ENCODE measurements around the gene COL6A6. TPM values are rescaled to one million over a fixed set of nuclear protein-coding genes. Genes with fewer than 3 reads are reported as not detected.

The COL6A6 gene, protein sequence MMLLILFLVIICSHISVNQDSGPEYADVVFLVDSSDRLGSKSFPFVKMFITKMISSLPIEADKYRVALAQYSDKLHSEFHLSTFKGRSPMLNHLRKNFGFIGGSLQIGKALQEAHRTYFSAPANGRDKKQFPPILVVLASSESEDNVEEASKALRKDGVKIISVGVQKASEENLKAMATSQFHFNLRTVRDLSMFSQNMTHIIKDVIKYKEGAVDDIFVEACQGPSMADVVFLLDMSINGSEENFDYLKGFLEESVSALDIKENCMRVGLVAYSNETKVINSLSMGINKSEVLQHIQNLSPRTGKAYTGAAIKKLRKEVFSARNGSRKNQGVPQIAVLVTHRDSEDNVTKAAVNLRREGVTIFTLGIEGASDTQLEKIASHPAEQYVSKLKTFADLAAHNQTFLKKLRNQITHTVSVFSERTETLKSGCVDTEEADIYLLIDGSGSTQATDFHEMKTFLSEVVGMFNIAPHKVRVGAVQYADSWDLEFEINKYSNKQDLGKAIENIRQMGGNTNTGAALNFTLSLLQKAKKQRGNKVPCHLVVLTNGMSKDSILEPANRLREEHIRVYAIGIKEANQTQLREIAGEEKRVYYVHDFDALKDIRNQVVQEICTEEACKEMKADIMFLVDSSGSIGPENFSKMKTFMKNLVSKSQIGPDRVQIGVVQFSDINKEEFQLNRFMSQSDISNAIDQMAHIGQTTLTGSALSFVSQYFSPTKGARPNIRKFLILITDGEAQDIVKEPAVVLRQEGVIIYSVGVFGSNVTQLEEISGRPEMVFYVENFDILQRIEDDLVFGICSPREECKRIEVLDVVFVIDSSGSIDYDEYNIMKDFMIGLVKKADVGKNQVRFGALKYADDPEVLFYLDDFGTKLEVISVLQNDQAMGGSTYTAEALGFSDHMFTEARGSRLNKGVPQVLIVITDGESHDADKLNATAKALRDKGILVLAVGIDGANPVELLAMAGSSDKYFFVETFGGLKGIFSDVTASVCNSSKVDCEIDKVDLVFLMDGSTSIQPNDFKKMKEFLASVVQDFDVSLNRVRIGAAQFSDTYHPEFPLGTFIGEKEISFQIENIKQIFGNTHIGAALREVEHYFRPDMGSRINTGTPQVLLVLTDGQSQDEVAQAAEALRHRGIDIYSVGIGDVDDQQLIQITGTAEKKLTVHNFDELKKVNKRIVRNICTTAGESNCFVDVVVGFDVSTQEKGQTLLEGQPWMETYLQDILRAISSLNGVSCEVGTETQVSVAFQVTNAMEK (N-terminal part only)
- total RNA-seq (2021) (not detected in 2 replicates), Bru-seq, nascent RNA (percentile 4 among the genes with signal in this experiment), BruChase-seq, experiment 1, labeled RNA remaining after a 2-hour chase (percentile 2 among the genes with signal in this experiment), BruChase-seq, experiment 2, labeled RNA remaining after a 6-hour chase (percentile 2 among the genes with signal in this experiment)
- long read RNA-seq: 0 reads

DNA sequence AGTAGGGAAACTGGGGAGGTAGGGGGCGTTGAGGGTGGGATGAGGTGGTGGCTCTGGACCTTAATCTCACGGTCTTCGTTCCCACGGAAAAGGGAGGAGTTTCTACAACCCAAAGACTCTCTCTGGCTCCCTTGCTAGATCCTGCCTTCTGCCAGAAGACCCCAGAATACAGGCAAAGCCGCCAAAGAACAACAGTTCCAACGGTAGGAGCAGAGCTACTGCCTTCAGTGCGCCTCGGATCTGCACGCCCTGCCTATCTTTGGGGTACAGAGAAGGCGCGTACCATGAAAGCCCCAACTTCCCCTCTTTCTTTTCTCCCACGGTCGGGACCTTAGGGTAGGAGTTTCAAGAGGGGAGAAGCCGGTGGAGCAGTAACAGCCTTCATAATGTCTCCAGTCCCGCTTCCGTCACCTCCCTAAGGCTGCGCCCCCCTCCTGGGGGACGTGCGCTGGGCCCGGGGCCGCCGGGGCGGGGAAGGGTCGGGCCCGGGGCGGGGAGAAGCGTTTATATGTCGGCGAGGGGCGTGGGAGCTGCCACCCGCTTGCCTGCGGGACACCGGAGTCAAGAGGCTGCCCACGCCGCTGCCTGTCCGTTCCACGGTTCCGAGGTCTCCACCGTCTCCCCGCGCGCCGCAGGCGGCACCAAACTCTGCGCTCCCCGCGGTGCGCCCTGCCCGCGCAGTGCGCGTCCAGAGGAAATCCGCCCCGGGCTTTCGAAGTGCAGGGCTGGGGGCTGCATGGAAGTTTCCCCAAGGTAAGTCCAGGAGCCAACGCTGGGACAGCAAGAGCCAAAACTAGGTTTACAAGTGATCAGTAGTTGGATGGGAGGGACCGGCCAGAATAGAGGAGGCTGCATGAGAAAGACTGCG is at the start of gene COL6A6:
Gene COL6A6, plus strand, starts transcription at position 533 of the 868 bp plus-strand sequence. CDS start 43,188 bp downstream, outside the sequence.
- Histone ChIP-seq H3K9me3 (ENCODE audit: low read depth, low read length, poor library complexity, severe bottlenecking) (no peaks in the 10 kb centered on the region), H3K27ac (ENCODE audit: low read depth, low read length, poor library complexity, severe bottlenecking) (no peak within 1 kb of the TSS), H3K4me3 (ENCODE audit: low read depth, low read length, poor library complexity, severe bottlenecking) (no peak within 1 kb of the TSS), H3K27me3 (replicated peaks; ENCODE audit: insufficient read depth, low read depth, low read length, poor library complexity) (peaks cover 84% of the 10 kb centered on the region), H3K36me3 (ENCODE audit: insufficient read depth, low read length, poor library complexity, severe bottlenecking) (no peaks in the 10 kb centered on the region), H3K4me1 (ENCODE audit: insufficient read depth, low read length, poor library complexity, severe bottlenecking) (no peaks in the 10 kb centered on the region)
- BruUV-seq (replicated peaks): no TSS peak
- ChIA-PET POLR2A (ENCODE audit: low non-redundant PET) (no interaction called here), CTCF (no interaction called here)
- peak; percentile 86 for TF ChIP-seq EZH2 (IDR thresholded peaks at IDR 0.05; ENCODE audit: borderline replicate concordance, low read depth, low read length, poor library complexity, severe bottlenecking)
- TF ChIP-seq, protein P1, sequence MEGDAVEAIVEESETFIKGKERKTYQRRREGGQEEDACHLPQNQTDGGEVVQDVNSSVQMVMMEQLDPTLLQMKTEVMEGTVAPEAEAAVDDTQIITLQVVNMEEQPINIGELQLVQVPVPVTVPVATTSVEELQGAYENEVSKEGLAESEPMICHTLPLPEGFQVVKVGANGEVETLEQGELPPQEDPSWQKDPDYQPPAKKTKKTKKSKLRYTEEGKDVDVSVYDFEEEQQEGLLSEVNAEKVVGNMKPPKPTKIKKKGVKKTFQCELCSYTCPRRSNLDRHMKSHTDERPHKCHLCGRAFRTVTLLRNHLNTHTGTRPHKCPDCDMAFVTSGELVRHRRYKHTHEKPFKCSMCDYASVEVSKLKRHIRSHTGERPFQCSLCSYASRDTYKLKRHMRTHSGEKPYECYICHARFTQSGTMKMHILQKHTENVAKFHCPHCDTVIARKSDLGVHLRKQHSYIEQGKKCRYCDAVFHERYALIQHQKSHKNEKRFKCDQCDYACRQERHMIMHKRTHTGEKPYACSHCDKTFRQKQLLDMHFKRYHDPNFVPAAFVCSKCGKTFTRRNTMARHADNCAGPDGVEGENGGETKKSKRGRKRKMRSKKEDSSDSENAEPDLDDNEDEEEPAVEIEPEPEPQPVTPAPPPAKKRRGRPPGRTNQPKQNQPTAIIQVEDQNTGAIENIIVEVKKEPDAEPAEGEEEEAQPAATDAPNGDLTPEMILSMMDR (conservative IDR thresholded peaks at IDR 0.05; ENCODE audit: low read depth, low read length): no peak
- intact Hi-C loops (cut with micrococcal nuclease; ENCODE audit: unreplicated experiment): no loop called here
- DNase-seq (ENCODE audit: low spot score): no peak

DNA sequence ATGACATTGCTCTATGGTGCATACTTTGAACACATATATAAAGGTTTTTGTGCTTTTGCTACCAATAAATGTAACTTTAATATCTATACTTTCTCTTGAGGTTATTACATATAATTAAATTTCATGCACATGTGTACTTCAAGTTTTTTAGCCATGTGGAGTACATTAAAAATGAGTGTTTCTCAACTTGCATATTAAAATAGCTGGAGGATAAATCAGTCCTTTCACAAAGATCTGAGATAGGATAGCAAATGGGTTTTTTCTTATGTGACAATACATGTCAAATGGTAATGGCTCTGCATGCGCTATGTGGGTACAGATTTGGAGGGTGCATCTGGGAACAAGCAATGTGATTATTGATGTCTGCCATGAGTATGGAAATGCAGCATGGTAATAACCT is 48.7 kb upstream of the COL6A6 start:
- H3K27me3 ChIP-seq (replicated peaks; ENCODE audit: insufficient read depth, low read depth, low read length, poor library complexity): peaks cover 7% of the 10 kb centered on the region
- no peaks in the 10 kb centered on the region for H3K36me3 ChIP-seq (ENCODE audit: insufficient read depth, low read length, poor library complexity, severe bottlenecking)
- H3K4me1 ChIP-seq (ENCODE audit: insufficient read depth, low read length, poor library complexity, severe bottlenecking): no peaks in the 10 kb centered on the region
- BruUV-seq (replicated peaks): no TSS peak
- ChIA-PET CTCF (no interaction called here), POLR2A (ENCODE audit: low non-redundant PET) (no interaction called here)
- no peak overlapping the region for H3K27ac ChIP-seq (ENCODE audit: low read depth, low read length, poor library complexity, severe bottlenecking)
- TF ChIP-seq EZH2 (IDR thresholded peaks at IDR 0.05; ENCODE audit: borderline replicate concordance, low read depth, low read length, poor library complexity, severe bottlenecking): no peak
- H3K9me3 ChIP-seq (ENCODE audit: low read depth, low read length, poor library complexity, severe bottlenecking): no peaks in the 10 kb centered on the region
- H3K4me3 ChIP-seq (ENCODE audit: low read depth, low read length, poor library complexity, severe bottlenecking): no peak overlapping the region
- intact Hi-C loops (cut with micrococcal nuclease; ENCODE audit: unreplicated experiment): no loop called here
- no peak for DNase-seq (ENCODE audit: low spot score)

DNA sequence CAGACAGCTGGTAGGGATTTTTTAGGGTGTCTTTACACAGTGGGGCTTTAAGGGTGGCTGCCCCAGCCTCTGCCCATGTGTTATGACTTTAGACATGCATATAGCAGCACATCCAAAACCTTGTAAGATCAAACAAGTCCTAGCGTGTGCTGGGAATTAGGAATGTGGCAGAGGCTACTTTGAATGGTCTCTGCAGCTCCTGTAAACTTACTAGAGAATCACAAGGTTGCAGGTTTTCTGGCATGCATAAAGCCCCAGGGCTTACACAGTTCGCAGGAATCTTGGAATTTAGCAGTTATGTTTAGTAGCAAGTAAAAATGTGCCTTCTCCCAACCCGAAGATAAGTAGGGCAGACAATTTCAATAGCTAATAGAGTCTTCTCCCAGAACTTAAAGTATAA is 46.9 kb upstream of the COL6A6 start:
- ChIA-PET POLR2A (ENCODE audit: low non-redundant PET) (no interaction called here), CTCF (no interaction called here)
- no peaks in the 10 kb centered on the region for H3K27me3 ChIP-seq (replicated peaks; ENCODE audit: insufficient read depth, low read depth, low read length, poor library complexity)
- H3K27ac ChIP-seq (ENCODE audit: low read depth, low read length, poor library complexity, severe bottlenecking): no peak overlapping the region
- no peaks in the 10 kb centered on the region for H3K9me3 ChIP-seq (ENCODE audit: low read depth, low read length, poor library complexity, severe bottlenecking)
- no TSS peak for BruUV-seq (replicated peaks)
- no peak overlapping the region for H3K4me3 ChIP-seq (ENCODE audit: low read depth, low read length, poor library complexity, severe bottlenecking)
- H3K36me3 ChIP-seq (ENCODE audit: insufficient read depth, low read length, poor library complexity, severe bottlenecking): no peaks in the 10 kb centered on the region
- no peaks in the 10 kb centered on the region for H3K4me1 ChIP-seq (ENCODE audit: insufficient read depth, low read length, poor library complexity, severe bottlenecking)
- DNase-seq (ENCODE audit: low spot score): no peak
- TF ChIP-seq, protein P1 (conservative IDR thresholded peaks at IDR 0.05; ENCODE audit: low read depth, low read length): no peak
- TF ChIP-seq EZH2 (IDR thresholded peaks at IDR 0.05; ENCODE audit: borderline replicate concordance, low read depth, low read length, poor library complexity, severe bottlenecking): no peak
- intact Hi-C loops (cut with micrococcal nuclease; ENCODE audit: unreplicated experiment): no loop called here

Measured in A673 (cell line).